NCI-H774 (cell line): ENCODE data around the gene CCNY.
"Not testable (repeated sequence)": the region's sequence is repeated elsewhere in the genome, so short reads cannot be mapped to it uniquely, and the experiment has no call there.

Experiments used
- DNase-seq: peaks from one replicate; lab custom pipeline; 2025; lab: John Stamatoyannopoulos, UW

Gene CCNY

DNA sequence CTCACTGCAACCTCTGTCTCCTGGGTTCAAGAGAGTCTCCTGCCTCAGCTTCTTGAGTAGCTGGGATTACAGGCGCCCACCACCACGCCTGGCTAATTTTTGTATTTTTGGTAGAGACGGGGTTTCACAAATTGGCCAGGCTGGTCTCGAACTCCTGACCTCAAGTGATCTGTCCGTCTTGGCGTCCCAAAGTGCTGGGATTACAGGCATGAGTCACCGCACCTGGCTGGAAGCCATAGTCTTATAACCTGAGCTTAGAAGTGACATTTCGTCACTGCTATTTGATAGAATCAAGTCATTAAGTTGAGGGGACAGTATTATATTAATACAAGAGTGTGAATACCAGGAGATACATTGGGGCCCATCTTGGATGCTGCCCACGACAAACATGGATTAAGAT, 17.9 kb downstream of the CCNY start:
- not testable (repeated sequence) for DNase-seq

DNA sequence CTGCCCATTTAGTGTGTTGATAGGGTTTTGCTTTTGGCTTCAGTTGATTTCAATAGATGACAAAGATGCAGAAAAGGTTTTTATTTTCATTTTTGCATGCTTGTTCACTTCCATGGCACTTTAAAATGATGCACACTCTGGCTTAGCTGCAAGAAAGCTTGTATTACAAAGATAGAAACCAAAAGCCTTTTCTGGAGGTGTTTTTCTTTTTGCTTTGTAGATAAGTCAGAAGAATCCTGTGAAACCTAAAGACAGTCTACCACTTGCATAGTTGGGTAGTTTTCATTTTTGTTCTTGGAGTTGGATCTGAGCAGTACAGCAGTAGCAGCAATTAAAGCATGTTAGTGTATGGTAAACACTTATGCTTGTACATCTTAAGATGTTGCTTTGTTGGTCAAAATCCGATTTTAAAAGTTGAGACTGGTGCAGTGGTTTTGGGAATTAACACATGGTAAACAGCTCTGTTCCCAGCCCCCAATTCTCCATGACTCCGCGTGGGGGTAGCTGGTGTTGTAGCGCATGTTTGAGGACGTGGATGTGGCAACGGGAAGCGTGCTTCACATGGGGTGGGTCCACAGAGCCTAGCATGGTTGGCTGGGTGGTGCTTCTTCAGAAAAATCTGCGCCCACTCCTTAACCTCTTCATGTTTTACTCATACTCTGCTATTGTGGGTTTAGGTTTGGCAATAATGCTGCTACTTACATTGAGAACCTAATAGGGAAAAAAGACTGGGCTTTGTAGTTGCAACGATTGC, 19.8 kb downstream of the CCNY start:
- no peak for DNase-seq

DNA sequence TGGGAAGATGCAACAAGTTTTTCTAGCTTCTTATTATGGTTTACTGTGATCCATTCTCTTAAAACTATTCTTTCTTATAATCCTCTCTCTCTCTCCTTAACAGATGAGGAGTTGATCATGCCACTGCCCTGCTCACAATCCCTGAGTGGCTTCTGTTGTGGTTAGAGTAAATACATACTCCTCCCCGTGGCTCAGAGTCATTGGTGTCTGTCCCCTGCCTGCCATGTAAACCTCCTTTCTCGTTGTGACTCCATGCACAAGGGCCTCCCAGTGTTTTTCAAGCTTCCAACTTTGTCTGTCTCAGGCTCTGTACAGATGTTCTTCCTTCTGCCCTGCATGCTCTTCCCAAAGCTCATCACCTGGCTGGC, 20.4 kb downstream of the CCNY start:
- DNase-seq = no peak

DNA sequence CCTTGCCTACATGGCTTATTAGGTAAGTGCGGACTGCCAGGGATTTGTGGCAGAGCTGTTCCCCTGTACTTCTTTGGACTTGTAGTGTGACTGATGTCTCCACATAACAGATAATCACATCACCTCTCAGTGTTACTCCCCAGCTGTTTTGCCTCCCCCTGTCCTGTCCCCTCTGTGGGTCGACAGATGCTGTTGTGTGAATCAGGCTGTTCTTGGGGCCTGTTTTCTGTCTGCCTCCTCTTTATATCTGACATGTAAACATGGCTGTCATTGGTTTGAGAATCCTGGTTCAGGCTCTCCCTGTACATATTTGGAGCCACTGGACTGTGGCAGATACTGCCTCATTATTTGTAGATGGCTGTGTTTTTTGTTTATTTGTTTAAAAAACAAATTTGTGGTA, 22.7 kb downstream of the CCNY start:
- no peak for DNase-seq

DNA sequence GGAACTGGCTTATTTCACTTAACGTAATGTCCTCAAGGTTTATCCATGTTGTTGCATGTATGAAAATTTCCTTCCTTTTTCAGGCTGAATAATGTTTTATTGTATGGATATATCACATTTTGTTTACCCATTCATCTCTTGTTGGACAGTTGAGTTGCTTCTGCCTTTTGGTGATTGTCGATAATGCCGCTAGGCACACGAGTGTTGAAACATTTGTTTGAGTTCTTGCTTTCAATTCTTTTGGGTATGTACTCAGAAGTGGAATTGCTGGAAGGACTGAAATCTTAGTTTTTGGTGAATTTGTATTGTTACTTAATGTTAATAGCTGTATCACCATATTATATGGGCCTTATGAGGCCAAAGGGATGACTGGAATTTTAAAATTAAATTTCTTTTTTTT, 23.6 kb downstream of the CCNY start:
- DNase-seq = no peak

DNA sequence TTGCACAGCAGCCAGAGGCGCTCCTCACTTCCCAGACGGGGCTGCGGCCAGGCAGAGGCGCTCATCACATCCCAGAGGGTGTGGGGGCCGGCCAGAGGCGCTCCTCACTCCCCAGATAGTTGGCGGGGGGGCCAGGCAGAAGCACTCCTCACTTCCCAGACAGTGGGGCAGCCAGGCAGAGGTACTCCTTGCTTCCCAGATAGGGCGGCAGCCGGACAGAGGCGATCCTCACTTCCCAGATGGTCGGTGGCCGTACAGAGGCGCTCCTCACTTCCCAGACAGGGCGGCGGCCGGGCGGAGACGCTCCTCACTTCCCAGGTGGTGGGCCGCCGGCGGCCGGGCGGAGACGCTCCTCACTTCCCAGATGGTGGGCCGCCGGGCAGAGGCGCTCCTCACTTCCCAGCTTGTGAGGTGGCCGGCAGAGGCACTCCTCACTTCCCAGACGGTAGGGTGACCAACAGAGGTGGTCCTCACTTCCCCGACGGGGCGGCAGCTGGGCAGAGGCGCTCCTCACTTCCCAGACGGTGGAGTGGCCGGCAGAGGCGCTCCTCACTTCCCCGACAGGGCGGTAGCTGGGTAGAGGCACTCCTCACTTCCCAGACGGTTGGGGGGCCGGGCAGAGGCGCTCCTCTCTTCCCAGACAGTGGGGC, 26.5 kb downstream of the CCNY start:
- no peak for DNase-seq

DNA sequence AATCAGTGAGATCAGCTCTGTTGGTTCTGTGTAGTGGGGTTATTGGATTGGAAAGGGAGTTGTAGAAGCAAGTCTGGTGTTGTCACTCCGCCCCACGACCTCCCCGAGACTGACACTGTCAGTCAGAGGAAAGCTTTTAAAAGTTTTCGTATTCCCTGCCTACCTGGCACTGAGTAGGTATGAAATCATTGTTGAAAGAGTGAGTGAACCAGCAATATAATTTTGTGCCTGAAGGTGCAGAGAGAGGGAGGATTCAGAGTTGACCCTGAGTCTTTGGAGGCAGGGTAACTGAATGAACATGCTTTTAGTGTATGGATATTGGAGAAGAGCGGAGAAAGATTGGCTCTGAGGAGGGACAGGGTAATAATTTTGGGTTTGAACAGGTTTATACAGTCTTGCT, 27.3 kb downstream of the CCNY start:
- DNase-seq = no peak

DNA sequence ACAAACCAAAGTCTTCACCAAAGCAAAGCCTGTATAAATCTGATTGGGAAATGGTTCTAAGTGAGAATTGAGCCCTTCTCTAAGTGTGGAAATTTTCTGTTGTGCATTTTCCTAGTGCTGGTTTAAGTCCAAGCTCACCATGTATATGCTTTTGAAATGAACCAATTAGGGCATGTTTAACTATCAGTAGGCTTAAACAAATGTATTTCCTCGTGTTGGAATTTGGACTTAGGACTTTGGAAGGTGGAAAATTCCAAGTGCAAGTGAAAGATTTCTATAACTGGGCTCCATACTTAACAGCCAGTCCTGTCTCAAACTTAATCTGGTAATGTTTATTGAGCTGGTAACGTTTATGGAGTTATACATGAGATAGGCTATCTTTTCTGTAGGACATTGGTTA, 28.5 kb downstream of the CCNY start:
- no peak for DNase-seq

DNA sequence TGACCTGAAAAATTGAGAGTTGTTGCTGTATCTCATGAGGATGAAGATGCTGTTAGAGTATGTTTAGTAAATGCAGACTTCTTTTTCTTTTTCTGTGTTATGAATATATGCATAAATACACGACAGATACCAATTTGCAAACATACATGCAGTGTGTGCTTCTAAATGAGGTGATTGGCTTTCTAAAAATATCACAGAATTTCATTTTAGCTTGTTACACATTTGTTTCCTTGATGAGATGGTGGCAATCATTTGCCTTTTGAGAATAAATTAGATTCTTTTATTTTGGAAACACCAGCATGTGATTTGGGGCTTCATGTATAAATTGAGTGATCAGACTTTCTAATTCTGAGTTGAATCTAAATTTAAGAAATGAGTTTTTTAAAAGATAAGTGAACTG, 29.7 kb downstream of the CCNY start:
- DNase-seq = no peak

DNA sequence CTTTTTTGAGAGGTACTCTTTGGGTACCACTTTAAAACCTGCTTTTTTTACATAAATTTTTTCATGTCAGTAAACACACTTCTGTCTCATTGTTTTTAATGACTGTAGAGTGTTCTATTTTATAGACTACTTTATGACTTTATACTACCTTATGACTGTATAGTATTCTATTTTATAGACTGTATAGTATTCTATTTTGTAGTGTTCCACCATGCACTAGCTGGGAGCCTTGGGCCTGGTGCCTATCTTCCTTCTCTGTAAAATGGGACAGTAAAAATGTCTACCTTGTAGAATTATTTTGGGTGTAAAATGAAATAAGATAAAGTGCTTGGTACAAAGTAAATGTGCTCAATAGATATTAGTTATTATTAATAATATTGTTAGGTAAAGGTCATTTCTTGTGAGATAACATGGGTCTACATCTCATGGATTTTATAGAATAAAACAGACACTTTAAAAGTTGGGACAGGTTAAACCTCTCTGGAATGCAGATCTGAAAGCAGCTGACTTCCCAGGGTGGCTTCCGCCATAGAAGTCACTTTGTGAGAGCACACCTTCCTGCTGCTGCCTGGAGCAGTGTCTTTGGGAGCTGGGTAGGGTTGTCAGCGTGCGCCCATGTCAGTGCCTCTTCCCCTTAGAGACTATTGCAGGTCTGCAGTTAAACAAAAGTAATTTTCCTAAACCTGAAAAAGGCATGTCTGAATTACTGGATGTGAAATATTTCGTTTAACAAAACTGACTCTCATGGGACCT, 31.0 kb downstream of the CCNY start:
- no peak for DNase-seq

DNA sequence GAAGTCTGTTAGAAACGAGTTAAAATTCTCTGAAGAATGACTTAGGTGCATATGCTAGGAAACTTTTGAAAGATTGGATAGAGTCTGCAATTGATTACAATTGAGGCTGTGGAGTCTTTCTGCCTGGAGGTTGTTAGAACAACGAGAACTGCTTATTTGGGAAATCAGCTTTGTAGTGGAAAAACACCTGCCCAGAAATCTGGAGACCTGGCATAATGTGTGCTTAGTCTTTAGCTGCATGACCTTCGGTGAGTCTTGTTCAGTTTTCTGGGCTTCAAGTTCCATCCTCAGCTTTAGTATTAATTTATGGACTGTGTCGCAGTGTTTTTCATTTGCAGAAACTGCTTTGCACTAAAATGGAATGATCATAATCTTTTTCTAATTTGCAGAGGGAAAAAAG, 31.7 kb downstream of the CCNY start:
- no peak for DNase-seq

DNA sequence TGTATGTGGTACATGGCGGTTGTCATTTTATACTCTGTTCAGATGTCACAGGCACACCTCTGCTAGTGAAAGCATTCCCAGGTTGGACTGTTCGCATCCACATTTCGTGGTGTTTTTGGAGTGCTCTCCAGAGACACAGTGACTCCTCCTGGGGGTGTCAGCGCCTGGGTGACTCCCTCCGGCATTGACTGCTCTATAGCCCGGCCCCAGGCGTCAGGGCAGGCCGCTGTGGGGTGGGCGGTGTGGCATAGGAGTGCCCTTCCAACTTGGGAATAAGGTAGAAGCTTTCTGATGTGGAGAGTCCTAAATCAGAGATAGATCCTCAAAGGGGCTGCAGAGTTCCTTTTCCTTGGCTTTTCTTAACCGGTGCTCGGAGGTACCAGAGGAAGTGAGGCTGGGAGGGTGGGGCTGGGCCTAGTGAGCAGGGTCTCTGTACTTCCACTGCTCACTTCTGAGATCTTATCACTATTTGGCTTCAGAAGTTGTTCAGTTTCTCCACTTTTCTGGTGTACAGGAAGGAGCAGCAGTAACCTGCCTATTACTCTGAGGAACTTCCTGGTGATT, 32.3 kb downstream of the CCNY start:
- DNase-seq = no peak

DNA sequence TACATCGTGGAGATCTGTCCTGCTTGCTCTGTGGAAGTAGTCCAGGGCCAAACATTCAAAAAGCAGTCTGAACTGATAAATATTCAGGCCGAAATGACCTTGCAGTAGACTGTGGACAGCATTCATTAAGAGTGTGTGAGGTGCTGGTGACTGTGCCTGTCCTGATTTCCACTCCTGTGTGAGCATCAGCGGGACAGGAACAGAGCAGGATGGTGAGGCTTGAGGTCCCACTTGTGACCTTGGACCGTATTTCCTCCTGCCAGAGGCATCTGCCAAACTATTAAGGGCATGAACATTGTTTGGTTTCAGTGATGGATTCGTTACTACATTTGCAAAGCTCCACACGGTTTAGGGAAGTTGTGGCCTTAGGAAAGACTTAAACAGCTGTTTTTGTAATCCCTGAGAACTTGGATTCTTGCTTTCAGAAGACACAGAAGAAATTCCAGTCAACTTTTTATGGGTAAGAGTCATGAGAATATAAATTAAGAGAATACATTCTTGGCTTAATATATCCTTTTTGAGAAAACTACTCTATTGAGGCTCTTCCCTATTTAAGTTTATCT, 32.8 kb downstream of the CCNY start:
- DNase-seq = no peak

DNA sequence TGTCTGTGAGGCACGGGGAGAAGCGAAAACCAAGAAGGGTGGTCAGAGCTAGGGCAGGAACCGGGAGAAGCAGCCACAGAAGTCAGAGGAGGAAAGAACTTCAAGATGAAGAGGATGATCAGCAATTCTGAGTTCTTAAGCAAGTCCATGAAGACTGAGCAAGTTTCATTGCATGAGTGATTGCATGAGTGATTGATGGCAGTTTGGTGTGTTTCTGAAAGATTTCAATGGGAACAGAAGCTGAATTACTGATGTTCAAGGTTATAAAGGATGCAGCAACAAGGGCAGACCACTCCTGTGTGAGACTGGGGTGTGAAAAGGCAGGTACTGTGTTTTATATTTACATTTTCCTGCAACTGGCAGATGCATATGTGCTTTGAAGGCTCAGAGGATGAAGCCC, 35.4 kb downstream of the CCNY start:
- no peak for DNase-seq

DNA sequence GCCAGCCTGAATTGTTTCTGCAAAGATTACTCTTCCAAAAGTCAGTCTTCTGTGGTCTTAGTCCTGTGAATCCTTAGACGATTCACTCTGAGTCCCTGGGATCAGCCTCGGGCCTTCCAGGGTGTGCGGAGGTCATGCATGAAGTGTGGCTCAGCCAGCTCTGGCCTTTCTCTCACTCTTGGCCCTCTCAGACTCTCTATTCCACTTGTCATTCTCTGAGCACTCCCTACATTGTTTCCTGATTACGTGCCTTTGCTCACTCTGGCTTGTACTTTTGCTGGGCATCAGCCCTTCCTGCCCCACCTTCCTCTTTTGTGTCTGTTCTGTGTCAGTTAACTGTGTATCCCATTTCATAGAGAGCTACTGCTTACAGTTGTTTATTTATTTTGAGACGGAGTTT, 36.0 kb downstream of the CCNY start:
- no peak for DNase-seq

DNA sequence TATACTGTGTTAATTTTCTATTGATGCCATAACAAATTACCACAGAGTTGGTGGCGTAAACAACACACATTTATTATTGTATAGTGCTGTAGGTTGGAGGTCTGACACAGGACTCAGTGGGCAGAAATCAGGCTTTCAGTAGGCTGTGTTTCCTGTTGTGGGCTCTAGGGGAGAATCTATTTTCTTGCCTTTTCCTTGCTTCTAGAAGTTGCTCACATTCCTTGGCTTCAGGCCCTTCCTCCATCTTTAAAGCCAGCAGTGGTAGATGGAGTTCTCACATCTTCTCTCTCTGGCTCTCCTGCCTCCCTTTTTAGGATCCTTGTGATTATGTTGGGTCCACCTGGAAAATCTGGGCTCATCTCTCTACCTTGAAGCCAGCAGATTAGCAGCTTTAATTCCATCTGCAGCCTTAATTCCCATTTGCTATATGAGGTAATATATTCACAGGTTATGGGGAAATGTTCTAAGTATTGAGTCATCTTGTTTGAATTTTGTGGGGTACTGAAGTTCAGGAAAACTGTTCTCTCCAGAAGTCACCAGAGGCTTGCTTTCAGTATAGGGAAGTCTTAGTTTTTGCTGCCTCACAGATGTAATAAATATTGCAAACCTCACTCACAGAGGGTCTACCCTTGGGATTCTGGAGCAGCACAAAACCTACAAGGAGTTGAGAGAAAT, 38.9 kb downstream of the CCNY start:
- no peak for DNase-seq

DNA sequence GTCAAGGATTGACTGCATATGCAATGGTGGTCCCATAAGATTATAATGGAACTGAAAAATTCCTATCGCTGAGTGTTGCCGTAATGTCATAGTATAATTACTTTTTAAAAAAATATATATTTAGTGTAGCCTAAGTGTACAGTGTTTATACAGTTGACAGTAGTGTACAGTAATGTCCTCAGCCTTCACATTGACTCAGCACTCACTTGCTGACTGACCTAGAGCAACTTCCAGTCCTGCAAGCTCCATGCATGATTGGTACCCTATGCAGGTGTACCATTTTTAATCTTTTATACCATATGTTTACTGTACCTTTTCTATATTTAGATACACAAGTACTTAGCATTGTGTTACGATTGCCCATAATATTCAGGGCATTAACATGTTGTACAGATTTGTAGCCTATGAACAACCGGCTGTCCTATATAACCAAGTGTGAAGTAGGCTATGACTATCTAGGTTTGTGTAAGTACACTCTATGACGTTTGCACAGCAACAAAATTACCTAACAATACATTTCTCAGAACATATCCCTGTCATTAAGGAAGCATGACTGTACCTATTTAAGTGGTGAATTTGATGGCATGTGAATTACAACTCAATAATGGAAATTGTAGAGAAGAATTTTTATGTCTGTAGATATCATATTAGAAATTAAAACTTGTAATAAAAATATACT, 40.9 kb downstream of the CCNY start:
- DNase-seq = no peak

DNA sequence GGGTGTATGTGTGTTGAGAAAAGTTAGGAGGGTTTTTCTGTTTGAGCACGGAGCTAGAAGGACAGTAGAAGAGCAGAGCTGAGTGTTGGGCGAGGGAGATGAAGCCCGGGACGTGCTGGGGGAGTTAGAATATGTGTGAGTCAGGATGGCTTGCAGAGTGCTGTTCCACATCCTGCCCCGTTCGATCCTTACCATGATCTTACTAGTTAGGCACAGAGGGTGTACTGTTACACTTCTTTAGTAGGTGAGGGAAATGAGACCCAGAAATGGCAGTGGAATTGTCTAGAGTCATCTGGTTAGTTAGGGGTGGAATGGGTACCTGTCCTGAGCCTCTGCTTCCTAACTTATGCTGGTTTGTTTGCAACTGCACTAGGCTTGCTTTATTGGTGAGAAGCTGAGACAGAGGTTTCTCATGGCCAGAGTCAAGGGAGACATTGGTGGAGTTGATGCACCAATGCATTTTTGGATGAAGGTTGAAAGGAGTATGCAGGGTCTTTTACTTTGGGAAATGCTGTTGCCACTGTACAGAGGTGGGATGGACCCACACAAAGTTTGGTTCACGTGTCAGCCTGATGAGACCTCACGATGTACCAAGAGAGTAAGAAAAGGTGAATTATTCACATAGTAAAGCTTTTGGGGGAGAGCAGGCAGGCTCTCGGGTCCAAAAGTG, 42.4 kb downstream of the CCNY start:
- DNase-seq = no peak

DNA sequence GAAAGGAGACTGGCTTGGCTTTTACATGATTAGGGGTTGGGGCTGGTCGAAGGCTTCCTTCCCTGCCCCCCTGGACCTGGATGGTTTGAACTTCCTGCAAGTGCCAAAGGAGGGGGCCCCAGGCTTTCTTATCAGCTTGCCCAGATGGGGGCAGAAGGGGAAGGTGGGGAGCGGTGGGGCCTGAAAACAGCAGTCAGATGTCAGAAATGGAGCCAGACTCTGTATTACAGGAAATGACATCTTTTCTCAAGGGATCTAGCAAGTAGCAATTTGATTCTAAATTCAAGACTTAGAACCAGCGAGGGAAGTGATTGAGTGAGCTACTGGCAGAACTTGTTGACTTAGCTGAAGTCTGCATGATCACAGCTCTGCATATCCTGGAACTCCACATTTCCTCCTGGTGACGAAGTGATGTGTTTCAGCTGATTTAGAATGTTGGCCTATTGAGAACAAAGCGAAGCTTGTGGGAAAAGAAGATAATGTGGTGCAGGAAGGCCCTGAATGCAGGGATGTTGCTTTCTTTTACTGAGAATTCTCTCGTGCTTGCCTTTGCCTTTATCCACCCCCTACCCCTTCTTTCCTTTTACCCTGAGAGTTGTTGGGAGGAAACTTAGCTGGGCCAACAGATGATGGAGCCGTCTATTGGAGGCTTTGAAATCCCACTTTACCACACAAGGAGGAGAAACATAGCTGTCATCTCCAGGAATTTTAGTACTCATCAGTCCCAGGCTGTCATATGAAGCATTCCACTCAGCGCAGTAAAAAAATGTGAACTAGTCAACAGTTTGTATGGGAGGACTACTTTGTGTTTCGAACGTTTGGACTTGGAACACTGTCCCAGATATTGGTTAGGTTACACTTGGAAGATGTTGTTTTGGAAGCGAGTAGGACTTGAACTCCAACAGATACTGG, 43.2 kb downstream of the CCNY start:
- DNase-seq = no peak

DNA sequence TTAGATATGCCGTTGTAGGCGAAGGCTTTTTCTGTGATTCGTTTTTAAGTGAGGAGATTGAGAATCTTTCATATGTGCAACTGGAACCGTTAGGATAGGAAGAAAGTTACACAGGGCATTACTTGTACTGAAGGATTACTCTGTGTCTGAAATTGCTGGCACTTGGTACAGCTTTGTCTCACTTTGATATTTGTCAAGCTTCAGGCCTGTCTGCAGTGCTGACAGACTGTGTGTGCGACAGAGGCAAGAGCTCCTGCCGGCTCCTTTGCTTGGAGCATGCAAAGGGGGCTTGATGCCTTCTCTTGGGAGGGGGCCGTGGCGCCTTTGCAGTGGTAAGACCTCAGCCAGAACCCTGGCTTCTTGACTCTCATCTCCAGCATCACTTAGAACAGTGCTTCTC, 45.8 kb downstream of the CCNY start:
- DNase-seq = no peak
